OCI-LY3 (cell line): ENCODE data around the gene SLC35F3.

ENCODE experiments used
- EZH2phosphoT487 ChIP-seq: fragments of 200-600 bp; shearing (Covaris generic); IDR thresholded peaks from 2 replicates; pipeline ENCODE4 v1.6.1; 2018; ENCODE audit warnings: antibody characterized with exemption, mixed run types, low read depth
- TF ChIP-seq, protein P1 (sequence below): fragments of 200-600, 300-600 bp; sonication (generic); IDR thresholded peaks from 2 replicates; pipeline ENCODE4 v1.5.1; 2014; ENCODE audit warnings: antibody characterized with exemption, low read length, low read depth

DNA sequence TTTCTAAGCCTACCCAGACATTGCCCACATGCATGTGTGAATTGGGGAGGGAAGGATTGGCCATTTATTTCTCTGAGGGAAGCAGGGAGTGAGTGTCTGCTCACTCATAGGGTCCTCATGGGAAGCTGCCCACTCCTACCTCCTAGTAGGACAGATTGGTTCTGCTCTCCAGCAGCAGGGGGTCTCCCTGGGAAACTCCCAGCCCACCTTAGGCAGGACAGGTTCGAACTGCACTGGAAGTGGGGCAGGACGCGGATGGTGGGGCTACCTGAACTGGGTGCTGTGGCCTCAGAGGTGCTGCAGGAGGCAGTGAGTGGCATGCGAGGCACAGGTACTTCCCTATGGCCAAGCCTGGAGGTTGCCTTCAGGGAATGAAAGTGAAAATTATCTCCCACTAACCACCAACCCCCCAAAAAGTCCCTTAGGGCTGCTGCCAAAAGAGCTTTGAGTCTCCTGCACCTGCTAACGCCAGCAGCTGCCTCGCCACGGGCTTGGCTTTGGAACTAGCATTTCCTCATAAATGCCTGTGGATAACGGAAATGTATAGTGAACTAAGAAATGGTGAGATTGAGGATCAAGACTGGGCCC, 311.7 kb downstream of the SLC35F3 start:
- TF ChIP-seq, protein P1, sequence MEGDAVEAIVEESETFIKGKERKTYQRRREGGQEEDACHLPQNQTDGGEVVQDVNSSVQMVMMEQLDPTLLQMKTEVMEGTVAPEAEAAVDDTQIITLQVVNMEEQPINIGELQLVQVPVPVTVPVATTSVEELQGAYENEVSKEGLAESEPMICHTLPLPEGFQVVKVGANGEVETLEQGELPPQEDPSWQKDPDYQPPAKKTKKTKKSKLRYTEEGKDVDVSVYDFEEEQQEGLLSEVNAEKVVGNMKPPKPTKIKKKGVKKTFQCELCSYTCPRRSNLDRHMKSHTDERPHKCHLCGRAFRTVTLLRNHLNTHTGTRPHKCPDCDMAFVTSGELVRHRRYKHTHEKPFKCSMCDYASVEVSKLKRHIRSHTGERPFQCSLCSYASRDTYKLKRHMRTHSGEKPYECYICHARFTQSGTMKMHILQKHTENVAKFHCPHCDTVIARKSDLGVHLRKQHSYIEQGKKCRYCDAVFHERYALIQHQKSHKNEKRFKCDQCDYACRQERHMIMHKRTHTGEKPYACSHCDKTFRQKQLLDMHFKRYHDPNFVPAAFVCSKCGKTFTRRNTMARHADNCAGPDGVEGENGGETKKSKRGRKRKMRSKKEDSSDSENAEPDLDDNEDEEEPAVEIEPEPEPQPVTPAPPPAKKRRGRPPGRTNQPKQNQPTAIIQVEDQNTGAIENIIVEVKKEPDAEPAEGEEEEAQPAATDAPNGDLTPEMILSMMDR, result peak; percentile 29
- no peak for TF ChIP-seq EZH2phosphoT487
